GM19238 (cell line): ENCODE data around the gene FSTL1.
"Not testable (repeated sequence)": the region's sequence is repeated elsewhere in the genome, so short reads cannot be mapped to it uniquely, and the experiment has no call there.

ENCODE experiments used
- DNase-seq: peaks from one replicate; pipeline ENCODE4 v3.0.0; 2011; ENCODE audit warnings: low spot score; ENCODE audit not compliant: insufficient read length

FSTL1 gene

DNA sequence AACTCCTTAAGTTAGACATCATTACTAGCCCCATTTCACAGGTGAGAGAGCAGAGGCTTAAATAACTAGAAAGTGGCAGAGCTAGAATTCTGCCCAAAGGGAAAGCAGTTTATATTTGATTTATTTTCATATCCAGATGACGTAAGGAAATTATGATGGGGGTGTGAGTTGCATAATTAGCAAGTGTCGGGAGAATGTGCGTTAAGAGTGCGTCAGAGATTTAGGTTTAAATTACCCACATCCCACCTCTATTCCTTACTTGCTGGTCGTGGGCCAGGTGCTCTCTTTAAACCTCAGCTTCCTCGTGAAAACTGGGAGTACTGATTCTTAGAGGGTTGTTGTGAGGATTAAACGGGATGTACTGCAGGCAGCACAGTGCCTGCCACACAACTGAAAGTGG lies 32.3 kb downstream of the FSTL1 start:
- DNase-seq: no peak

DNA sequence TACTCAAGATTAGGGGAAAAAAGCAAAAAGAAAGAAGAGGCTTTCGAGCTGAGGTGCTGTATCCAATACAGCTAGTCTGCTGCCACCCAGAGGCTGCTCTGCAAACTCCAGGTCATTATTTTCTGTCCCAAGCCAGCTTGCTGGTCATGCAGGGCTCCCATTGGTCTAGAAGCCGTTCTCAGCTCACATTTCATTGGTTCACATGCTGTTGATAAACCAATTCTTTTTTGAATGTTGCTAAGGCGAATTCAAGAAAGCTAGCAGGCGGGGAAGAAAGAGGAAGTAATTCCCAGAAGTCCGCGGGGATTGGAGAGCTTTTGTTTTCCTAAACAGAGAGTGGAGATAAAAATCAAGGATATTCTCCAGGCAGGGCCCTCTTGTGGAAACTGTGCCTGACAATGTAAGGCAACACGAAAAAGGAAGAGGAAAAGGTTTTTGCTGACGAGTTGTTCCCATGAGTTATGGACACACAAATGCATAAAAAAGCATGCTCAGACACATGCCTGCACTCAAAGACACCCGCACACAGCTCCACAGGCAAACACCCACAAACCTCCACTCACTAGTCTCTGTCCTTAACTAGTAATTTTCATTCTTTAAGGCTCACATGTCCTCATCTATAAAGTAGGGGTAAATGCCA lies 33.4 kb downstream of the FSTL1 start:
- peak; percentile 88 for DNase-seq

DNA sequence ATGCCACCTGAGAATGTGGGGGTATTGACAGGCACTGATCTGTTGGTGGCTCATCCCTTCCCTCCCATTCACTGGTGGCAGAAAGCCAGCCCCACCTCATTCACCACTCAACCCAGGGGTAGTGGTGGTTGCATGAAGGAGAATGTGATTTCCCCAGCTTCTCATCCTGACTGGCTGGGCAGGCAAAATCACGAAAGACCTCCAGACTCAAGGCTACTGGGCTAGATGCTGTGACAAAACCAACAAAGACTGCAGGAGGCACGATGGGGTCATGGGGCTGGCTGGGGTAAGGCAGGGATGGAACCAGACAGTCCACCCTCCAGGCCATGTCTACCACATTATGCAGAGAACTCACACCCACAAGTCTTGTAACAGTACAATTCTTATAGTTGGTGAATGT lies 33.9 kb downstream of the FSTL1 start:
- no peak for DNase-seq

DNA sequence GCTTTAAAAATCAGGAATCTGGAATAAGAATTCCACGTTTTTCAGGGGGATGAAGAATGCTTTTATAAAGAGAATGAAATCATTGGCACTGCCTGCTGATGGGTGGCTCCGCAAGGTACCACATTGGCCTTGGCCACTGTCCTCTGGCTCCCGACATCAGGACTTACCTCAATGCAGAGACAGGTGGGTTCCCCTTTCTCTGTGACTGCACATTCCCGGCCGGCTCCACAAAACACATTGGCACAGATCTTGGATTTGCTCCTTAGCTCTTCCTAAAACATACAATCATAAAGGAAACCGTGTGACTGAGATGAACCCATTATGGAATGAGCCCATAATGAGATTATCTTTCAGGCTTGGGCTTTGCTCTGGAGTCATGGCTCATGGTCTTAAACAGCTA lies 35.0 kb downstream of the FSTL1 start:
- no peak for DNase-seq

DNA sequence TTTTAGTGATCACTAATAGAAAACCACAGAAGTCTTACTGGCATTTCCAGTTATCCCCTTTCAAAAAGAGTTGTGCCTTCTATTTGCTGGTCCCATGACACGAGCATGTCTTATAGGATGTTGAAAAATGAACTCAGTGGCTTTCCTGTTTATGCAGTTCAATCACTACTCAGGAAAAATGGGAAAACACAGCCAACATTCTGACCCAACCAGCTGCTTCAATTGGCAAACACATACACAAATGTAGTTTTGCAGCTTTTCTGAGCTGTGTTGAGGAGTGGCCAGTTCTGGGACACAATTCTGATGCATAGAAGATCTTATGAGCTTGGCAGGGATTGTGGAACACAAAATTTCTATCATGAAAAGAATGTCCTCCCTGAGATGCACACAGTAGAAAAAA lies 40.3 kb downstream of the FSTL1 start:
- DNase-seq: no peak

DNA sequence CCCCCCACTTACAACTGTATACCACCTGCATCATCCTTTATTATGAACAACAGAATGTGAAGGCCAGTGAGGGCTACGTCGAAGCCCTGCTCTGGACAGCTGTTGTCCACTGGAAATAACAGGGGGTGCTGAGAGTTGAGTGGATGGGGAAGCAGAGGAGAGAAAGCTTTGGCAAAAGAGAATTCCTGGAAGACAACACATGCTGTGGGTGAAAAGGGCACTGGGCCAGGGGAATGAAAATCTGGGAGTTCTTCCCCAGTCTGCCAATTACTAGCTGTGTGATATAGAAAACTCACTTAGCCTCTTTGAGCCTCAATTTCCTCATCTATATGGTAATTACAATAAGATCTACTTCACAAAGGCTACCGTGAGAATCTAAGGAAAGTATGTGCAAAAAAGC lies 40.7 kb downstream of the FSTL1 start:
- DNase-seq: no peak

DNA sequence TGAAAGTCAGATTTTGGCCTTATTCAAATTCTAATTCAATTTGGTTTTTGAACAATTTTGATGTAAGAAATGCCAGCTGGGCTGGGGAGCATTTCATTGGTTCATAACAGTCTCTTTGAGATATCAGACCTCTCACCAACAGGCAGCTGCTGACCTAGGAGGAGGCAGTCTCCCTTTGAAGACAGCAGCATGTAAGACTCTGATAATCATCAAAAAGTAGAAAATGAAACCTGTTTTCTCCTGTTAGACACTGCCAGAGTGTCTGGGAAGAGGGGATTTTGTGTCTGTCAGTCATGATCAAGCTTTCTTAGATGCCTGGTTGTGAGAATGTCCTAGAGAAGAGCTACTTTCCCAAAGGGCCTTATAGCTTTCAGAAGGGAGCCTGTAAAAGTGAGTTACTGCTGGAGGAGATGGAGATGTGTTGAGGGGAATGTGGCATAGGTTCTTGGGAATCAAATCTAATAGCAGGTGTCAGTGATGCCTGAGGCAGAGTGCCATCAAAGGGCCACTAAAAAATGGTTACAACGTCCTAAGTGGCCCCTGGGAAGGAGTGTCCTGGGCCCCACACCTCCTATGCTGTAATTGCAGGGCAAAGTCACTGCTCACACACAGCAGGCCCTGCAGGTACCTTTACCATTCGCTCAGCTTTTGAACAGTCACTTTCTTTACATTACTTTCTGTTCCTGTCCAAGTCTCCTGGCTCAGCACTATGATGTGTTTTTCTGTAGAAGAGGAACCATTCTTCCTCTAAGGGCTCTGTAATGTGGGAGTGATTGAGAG lies 43.1 kb downstream of the FSTL1 start:
- no peak for DNase-seq

DNA sequence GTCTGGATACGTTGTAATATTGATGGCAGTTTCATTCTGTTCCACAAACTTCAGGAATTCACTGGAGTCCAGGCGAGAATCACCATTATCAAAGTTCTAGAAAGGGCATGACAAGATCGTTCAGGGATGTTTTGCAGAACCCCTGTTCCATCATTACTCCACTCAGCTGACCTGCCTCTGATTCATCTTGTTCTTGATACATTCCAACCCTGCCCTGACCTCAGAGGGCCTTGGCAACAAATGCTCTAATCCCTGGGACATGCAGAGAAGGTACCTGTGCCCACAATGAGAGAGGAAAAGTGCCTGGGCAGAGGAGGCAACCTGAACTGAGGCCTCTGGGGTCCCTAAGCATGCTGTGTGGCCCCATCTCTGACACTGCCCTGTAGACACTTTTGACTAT lies 45.9 kb downstream of the FSTL1 start:
- DNase-seq: no peak

DNA sequence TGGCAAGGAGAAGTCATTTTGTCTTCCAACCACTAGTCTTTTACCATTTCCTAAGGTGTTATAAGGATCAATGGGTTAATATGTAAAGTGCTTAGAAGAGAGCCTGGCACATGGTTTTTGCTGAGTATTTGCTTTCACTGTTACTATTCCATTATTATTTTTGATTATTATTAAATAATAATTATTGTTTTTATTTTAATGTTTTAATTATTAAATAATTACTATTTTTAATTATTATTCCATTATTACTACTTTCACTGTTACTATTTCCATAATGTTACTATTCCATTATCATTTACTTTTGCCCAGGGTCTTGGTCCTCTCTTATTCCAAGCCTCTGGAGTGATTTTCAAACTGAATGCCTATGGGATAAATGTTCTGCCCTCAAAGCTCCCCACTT lies 48.5 kb downstream of the FSTL1 start:
- no peak for DNase-seq

DNA sequence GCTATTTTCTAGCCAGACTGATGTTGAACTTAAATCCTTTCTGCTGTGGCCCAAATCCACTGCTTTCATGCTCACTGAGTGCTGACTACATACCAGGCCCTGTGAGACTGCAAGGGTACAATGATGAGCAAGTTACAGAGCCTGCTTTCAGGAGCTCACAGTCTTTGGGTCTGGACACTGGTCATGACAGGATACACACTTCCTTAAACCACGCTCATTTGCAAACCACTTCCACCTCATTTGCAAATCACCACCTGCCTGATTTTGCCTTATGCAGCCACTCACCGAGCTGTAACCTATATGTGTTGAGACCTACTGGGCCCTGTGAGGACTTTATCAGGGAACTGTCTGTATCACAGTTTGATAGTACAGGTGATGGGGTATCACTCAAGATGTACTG lies 51.4 kb downstream of the FSTL1 start:
- peak; percentile 13 for DNase-seq

DNA sequence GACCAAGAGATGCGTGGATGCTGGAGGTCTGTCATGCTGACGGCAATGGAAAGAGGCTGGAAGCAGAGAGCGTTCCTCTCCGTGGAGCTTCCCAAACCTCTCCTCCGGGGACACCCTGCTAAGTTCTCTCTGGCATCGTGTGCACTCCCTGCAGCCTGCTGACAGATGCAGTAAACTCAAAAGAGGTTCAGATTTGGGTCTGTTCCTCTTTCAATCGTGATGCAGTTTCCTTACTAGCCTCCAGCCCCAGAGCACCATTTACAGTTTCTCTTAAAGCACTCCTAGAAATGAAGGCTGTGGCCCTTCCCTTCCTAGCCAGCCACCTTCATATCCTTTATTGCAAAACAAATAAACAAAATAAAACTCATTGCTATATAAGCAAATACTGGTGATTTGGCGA lies 54.3 kb downstream of the FSTL1 start:
- DNase-seq: no peak

DNA sequence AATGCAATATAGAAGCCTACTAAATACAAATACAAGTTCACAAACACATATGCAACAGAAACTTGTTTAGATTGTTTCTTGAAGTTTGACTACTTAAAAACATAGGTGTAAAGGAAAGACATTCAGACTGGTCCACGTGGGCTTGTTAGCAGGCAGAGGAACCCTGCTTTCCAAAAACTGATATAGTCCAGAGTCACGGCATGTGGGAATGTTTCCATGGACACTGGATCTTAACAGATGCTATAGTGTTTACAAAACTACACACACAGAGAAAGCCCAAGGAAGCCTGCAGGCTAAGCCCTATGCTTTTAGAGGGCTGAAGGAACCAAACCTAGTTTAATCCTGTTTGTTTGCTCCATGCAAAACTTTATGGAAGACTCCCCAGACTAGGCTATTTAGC lies 56.4 kb downstream of the FSTL1 start:
- DNase-seq: no peak

DNA sequence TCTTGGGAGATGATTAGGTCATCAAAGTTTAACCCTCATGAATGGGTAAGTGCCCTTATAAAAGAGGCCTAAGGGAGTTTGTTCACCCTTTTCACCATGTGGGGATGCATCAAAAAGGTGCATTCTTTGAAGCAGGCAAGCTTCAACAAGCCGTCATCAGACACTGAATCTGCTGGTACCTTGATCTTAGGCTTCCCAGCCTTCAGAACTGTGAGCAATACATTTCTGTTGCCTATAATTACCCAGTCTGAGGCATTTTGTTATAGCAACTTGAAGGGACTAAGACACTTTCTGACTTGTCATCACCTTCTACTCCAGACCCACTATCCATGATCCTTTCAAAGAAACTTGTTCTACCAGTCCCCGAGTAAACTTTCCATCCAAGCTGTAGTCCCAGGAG lies 57.0 kb downstream of the FSTL1 start:
- DNase-seq: no peak

DNA sequence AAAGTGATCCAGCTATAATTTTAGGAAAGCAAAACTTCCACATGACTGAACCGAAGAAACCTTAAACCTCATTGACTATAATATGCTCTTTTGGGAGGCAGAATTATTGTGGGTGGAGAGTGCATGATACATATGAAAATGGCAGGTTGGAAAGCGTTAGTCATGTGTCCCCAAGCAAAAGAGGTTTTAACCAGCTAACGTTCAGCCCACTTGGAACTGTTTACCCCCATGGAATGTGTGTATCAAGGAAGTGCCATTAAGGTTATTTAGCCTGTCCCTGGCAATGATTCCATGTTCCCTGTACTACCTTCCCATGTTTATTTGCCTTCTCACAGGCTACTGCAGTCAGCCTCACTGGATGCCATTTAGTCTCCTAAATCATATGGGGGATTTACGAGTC lies 57.5 kb downstream of the FSTL1 start:
- DNase-seq: no peak

DNA sequence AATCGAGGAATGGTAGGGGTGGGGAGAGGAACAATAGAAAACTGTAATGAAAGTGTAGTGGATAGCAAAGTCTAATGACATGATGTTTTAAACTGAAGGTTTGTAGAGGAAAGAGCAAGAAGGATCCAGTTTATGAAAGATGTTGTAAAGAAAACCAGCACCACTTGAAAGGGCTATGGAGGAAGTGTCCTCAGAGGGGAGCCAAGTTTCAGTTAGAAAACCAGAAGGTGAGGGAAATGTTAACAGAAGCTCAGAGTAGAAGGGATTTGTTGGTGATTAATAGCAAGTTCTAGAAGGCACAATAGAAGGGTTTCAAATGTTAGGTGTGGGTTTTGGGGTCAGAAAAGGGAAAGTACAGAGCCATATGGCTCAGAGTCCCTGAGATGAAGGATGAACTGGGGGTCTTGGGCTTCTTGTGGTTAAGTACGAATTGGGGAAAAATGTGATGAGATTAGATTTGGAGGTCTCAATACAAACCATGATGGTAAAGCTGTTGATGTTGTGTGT lies 67.8 kb downstream of the FSTL1 start:
- no peak for DNase-seq

DNA sequence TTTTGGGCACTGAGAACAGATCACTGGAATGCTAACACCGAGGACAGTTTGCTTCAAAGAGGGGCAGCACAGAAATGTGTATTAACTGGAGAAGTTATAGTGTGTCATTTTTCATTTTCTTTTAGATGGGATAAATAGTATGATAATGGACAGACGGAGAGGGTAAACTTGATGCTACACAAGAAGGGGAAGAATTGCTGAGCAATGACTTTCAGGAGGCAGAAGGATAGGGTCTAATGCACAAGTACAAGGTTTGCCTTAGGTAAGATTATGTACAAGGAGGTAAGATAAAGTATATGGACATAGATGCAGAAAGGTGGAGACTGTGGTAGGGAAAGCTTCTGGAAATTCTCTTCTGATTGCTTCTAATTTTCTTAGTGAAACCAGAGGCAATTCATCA lies 69.3 kb downstream of the FSTL1 start:
- DNase-seq: no peak

DNA sequence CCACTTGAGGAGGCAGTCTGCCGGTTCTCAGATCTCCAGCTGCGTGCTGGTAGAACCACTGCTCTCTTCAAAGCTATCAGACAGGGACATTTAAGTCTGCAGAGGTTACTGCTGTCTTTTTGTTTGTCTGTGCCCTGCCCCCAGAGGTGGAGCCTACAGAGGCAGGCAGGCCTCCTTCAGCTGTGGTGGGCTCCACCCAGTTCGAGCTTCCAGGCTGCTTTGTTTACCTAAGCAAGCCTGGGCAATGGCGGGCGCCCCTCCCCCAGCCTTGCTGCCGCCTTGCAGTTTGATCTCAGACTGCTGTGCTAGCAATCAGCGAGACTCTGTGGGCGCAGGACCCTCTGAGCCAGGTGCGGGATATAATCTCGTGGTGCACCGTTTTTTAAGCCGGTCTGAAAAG lies 72.8 kb downstream of the FSTL1 start:
- not testable (repeated sequence) for DNase-seq

DNA sequence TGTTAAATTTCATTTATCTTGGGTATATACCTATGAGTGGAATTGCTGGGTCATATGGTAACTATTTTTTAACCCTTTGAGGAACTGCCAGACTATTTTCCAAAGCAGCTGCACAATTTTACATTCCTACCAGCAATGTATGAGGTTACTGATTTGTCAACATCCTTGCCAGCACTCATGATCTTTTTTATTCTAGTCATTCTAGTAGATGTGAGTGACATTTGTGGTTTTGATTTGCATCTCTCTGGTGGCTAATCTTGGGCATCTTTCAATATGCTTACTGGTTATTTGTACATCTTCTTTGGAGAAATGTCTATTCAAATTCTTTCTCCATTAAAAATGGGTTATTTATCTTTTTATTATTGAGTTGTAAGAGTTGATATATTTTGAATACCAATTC lies 80.3 kb downstream of the FSTL1 start:
- DNase-seq: no peak

DNA sequence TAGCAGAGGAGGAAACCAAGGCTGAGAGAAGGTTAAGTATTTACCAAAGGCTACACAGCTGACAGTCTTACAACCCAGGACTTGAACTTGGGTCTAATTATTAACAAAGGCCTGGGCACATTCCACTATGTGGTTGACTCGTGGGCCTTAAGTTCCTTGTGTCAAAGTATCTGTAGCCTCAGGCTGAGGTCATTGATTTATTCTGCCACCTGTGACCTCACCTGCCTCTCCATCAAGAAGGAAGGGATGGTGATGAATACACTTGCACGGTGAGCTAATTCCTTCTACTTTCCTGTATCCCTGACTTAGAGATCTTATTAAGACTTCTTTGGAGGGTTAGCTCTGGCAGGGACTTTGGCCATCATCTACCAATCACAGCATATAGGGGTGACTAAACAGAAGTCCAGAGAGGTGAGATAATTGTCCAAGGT lies 81.7 kb downstream of the FSTL1 start:
- no peak for DNase-seq

DNA sequence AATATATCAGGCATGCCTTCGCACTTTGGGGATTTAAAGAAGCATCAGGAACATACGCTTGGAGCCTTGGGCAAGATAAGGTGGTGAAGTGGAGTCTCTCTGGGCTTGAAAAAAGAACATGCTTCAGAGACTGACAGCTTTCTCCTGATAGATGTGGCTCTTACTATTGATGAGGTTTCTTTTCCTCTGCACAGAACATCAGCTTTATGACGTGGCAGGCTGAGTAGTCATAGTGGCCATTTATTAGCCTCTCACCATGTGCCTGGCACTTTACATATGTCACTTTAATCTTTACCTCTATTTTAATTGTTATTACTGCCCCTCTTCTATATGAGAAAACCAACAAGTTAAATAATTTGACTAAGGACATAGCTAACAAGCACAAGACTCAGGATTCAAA lies 82.6 kb downstream of the FSTL1 start:
- DNase-seq: no peak

DNA sequence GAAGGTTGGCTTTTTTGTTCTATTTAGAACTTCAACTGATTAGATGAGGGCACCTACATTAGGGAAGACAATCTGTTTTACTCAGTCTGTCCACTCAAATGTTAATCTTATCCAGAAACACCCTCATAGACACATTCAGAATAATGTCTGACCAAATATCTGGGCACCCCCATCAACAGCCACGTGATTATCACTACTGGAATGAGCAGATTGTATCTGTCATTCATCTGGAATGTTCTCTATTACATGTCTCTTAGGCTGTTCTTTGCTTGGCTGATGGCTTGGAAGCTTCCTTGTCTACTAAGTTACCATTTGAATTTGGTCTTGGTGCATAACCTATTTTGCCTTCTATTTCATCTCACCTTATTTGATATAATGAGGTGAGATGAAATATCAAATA lies 86.0 kb downstream of the FSTL1 start:
- DNase-seq: no peak

DNA sequence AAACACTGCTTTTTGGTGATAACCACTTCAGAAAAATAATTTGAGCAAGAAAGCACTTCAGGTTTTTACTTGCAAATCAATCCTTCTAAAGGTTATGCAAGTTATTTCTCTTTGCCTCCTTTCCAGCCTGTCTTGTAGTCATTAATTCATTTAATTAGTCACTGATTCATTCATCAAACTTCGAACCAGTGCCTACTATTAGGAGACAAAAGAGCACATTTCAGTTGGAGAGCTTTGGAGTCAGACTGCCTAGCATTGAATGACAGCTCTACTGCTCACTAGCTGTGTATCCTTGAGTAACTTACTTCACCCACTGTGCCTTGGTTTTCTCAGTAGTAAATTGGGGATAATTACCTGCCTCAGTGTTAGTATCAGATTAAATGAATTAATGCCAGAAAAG lies 86.7 kb downstream of the FSTL1 start:
- no peak for DNase-seq

DNA sequence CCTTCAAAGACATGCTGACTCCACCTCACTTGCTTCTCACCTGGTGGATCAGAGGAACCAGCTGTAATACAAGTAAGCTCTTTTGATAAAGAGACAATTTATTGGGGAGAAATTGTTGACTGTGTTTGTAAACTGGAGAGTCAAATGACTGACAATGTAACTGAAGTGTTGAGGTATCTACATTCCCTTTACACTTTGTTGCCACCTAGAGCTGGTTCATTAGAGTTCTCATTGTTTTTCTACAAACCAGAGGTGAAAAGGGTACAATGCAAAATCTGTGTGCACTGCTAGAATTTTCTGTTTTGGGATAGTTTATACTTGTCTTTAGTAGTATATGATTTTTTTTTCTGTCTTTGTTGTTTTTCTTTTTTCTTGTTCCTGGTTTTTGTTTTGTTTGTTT lies 93.0 kb downstream of the FSTL1 start:
- DNase-seq: no peak
